GM20000 (cell line): ENCODE data around the gene MIER1.

Source experiments
- DNase-seq: peaks from one replicate; pipeline ENCODE4 v3.0.0; 2012; ENCODE audit warnings: low spot score
- TF ChIP-seq, protein P1 (sequence below): IDR thresholded peaks from 2 replicates; pipeline ENCODE4 v1.5.1; 2012; ENCODE audit warnings: mild to moderate bottlenecking, control low read depth; ENCODE audit errors: extremely low read depth, missing control alignments

The MIER1 gene

DNA sequence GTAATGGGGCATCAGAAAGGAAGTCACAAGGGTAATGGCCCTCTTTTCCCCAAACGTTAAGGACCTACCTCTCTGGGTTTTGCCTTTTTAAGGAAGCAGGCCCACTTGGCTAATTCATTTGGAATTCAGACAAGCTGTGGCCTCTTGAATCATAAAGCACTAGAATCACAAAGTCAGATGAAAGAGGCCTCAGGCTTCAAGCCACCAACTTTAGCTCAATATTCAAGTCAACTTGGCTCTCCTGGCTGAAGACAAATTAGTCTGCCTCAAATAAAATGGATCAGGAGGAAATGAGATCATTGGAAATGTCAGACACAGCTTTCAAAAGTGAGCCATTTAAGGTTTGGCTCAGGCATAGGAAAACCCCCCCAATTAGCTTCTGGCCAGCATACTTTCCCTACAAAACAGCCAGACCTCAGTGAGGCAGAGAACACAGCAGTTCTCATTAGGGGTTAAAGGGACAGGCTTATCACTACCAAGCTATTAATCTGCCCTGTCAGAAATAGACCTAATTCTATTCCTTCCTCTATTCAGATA lies 94.9 kb downstream of the MIER1 start:
- no peak for DNase-seq
- TF ChIP-seq, protein P1, sequence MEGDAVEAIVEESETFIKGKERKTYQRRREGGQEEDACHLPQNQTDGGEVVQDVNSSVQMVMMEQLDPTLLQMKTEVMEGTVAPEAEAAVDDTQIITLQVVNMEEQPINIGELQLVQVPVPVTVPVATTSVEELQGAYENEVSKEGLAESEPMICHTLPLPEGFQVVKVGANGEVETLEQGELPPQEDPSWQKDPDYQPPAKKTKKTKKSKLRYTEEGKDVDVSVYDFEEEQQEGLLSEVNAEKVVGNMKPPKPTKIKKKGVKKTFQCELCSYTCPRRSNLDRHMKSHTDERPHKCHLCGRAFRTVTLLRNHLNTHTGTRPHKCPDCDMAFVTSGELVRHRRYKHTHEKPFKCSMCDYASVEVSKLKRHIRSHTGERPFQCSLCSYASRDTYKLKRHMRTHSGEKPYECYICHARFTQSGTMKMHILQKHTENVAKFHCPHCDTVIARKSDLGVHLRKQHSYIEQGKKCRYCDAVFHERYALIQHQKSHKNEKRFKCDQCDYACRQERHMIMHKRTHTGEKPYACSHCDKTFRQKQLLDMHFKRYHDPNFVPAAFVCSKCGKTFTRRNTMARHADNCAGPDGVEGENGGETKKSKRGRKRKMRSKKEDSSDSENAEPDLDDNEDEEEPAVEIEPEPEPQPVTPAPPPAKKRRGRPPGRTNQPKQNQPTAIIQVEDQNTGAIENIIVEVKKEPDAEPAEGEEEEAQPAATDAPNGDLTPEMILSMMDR = no peak

GRCh38 chr1:67020304-67020703 lies 95.5 kb downstream of the MIER1 start:
- DNase-seq = no peak
- TF ChIP-seq, protein P1 = no peak

GRCh38 chr1:67020765-67021164 lies 96.0 kb downstream of the MIER1 start:
- TF ChIP-seq, protein P1 = no peak
- DNase-seq = no peak

- no peak for DNase-seq
- TF ChIP-seq, protein P1 = no peak
Observed at GRCh38 chr1:67029472-67029871, 104.7 kb downstream of the MIER1 start.

DNA sequence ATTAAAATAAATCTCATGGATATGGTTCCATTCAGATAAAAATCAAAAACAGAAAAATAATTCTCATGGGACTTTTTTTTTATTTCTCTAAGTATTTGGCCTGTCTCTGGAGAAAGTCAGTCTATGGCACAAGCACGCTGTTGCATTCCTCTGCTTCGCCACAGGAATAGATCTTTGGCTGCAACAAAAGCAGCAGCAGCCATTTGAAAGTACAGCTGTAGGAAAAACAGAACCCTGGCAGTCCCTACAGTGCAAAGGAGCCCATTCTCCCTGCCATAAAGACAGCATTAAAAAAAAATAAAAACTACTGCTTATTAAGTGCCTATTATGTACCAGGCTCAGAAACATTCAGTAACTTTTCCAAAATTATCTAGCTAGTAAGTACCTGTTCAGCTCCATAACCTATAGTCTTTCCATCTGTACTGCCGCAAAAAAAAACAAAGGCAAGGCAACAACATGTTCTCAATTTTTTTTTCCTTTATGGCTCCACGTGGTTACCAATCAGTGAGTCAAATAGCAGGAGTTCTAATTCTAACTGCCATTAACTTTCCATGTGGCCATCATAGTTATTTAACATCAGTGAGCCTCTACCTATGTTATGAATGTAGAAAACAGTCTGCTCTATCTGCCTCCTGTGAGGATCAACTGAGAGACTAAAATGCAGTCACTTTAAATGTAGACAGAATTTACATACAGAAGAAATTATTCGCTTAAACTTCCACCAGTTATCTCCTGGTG lies 106.5 kb downstream of the MIER1 start:
- DNase-seq = no peak
- TF ChIP-seq, protein P1 = no peak

DNA sequence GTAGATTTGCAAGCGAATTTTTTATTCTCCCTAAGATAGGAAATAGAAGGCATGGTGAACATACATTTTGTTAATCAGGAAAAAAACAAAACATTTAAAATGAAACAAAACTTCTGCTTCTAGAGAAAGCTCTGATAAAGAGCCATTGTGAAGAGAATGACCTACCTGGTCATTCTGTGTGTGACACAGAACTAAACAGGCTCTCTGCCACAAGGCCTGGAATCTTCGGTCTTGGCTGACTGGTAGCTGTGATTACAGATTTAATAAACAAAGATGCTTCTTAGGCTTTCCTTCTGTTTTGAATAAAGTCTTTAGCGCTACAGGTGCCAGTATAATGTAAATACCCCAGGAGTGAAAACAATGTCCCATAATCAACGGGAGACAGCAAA lies 107.1 kb downstream of the MIER1 start:
- DNase-seq = no peak
- TF ChIP-seq, protein P1 = no peak
